OCI-LY3 (cell line): ENCODE measurements around the gene DCTN4.
A peak's percentile ranks its signal among the peaks of the same experiment; 100 is the strongest.

ENCODE experiments used
- H2AFZ ChIP-seq: fragments of 200-600, 300-600 bp; shearing (Covaris generic); 2 replicates; pipeline ENCODE4 v1.6.0; 2014; ENCODE audit warnings: antibody characterized with exemption, low read depth, low read length
- H3K27ac ChIP-seq: fragments of 200-600, 300-600 bp; sonication (generic); 2 replicates; pipeline ENCODE4 v1.5.1; 2014; ENCODE audit warnings: mild to moderate bottlenecking, low read length, moderate library complexity, mixed read lengths
- H3K27me3 ChIP-seq: fragments of 200-600, 300-600 bp; sonication (generic); 2 replicates; pipeline ENCODE4 v1.6.1; 2014; ENCODE audit warnings: low read depth, low read length, mixed read lengths
- H3K36me3 ChIP-seq: fragments of 200-600, 300-600 bp; sonication (generic); replicated peaks from 2 replicates; pipeline ENCODE3; 2014; ENCODE audit warnings: low read depth, low read length, mixed read lengths
- H3K4me1 ChIP-seq: fragments of 300-600, 200-600 bp; sonication (generic); 2 replicates; pipeline ENCODE4 v1.6.1; 2014; ENCODE audit warnings: low read length, mixed read lengths
- H3K4me2 ChIP-seq: fragments of 200-600, 300-600 bp; sonication (generic); 2 replicates; pipeline ENCODE4 v1.6.1; 2014; ENCODE audit warnings: low read length, mixed read lengths
- H3K4me3 ChIP-seq: fragments of 300-600, 200-600 bp; sonication (generic); 2 replicates; pipeline ENCODE4 v1.5.1; 2014; ENCODE audit warnings: antibody characterized with exemption, mild to moderate bottlenecking, low read length, moderate library complexity
- H3K79me2 ChIP-seq: fragments of 300-600, 200-600 bp; shearing (Covaris generic); 2 replicates; pipeline ENCODE4 v1.6.1; 2014; ENCODE audit warnings: mild to moderate bottlenecking, low read length, mixed read lengths
- H3K9ac ChIP-seq: fragments of 300-600, 200-600 bp; shearing (Covaris generic); 2 replicates; pipeline ENCODE4 v1.6.0; 2014; ENCODE audit warnings: mild to moderate bottlenecking, low read length, moderate library complexity
- H3K9me3 ChIP-seq: fragments of 200-600, 300-600 bp; shearing (Covaris generic); 2 replicates; pipeline ENCODE4 v1.6.1; 2014; ENCODE audit warnings: low read length, mixed read lengths; ENCODE audit not compliant: insufficient read depth
- H4K20me1 ChIP-seq: fragments of 200-600, 300-600 bp; sonication (generic); 2 replicates; pipeline ENCODE4 v1.6.1; 2016; ENCODE audit warnings: low read length, mixed read lengths; ENCODE audit not compliant: insufficient read depth
- EZH2phosphoT487 ChIP-seq: fragments of 200-600 bp; shearing (Covaris generic); IDR thresholded peaks from 2 replicates; pipeline ENCODE4 v1.6.1; 2018; ENCODE audit warnings: antibody characterized with exemption, mixed run types, low read depth
- TF ChIP-seq, protein P1 (sequence below): fragments of 200-600, 300-600 bp; sonication (generic); IDR thresholded peaks from 2 replicates; pipeline ENCODE4 v1.5.1; 2014; ENCODE audit warnings: antibody characterized with exemption, low read length, low read depth

Gene DCTN4

GRCh38 chr5:150763023-150763769, 4.4 kb upstream of the DCTN4 start:
- no peaks in the 10 kb centered on the region for H3K9me3 ChIP-seq
- H3K36me3 ChIP-seq: no peaks in the 10 kb centered on the region
- H4K20me1 ChIP-seq: no peaks in the 10 kb centered on the region
- TF ChIP-seq, protein P1, sequence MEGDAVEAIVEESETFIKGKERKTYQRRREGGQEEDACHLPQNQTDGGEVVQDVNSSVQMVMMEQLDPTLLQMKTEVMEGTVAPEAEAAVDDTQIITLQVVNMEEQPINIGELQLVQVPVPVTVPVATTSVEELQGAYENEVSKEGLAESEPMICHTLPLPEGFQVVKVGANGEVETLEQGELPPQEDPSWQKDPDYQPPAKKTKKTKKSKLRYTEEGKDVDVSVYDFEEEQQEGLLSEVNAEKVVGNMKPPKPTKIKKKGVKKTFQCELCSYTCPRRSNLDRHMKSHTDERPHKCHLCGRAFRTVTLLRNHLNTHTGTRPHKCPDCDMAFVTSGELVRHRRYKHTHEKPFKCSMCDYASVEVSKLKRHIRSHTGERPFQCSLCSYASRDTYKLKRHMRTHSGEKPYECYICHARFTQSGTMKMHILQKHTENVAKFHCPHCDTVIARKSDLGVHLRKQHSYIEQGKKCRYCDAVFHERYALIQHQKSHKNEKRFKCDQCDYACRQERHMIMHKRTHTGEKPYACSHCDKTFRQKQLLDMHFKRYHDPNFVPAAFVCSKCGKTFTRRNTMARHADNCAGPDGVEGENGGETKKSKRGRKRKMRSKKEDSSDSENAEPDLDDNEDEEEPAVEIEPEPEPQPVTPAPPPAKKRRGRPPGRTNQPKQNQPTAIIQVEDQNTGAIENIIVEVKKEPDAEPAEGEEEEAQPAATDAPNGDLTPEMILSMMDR: no peak
- TF ChIP-seq EZH2phosphoT487: no peak
- no peak overlapping the region for H3K9ac ChIP-seq
- H3K27ac ChIP-seq: no peak overlapping the region
- H2AFZ ChIP-seq: no peak overlapping the region
- H3K79me2 ChIP-seq: peaks cover 2% of the 10 kb centered on the region
- no peak overlapping the region for H3K4me2 ChIP-seq
- no peaks in the 10 kb centered on the region for H3K27me3 ChIP-seq
- H3K4me3 ChIP-seq: no peak overlapping the region
- H3K4me1 ChIP-seq: peaks cover 18% of the 10 kb centered on the region

- no peaks in the 10 kb centered on the region for H3K36me3 ChIP-seq
- H3K4me2 ChIP-seq: no peak overlapping the region
- no peak overlapping the region for H3K9ac ChIP-seq
- H3K79me2 ChIP-seq: peaks cover 12% of the 10 kb centered on the region
- peaks cover 21% of the 10 kb centered on the region for H3K4me1 ChIP-seq
- H3K27me3 ChIP-seq: no peaks in the 10 kb centered on the region
- no peak overlapping the region for H2AFZ ChIP-seq
- H3K9me3 ChIP-seq: no peaks in the 10 kb centered on the region
- H3K4me3 ChIP-seq: no peak overlapping the region
- no peak overlapping the region for H3K27ac ChIP-seq
- no peaks in the 10 kb centered on the region for H4K20me1 ChIP-seq
- TF ChIP-seq, protein P1: no peak
These were observed 3.4 kb upstream of the DCTN4 start for GRCh38 chr5:150762211-150762610.

DNA sequence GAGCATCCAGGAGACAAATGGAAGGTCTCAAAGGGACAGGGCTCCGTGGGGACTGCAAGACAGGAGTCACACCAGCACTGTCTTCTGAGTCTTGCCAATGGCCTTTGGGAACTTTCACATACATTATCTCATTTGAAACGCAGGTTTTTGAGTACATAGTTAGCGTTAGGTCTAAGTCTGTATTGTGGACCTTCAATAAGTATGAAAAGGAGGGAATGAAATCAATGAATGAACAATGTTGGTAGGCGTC, 442 bp upstream of the DCTN4 start:
- no peak for TF ChIP-seq EZH2phosphoT487
- TF ChIP-seq, protein P1: no peak
- no peaks in the 10 kb centered on the region for H3K9me3 ChIP-seq
- peak overlapping the region; percentile 84 for H3K27ac ChIP-seq
- peak overlapping the region; percentile 92 for H3K4me2 ChIP-seq
- no peaks in the 10 kb centered on the region for H3K27me3 ChIP-seq
- H3K79me2 ChIP-seq: peaks cover 23% of the 10 kb centered on the region
- H3K4me1 ChIP-seq: peaks cover 10% of the 10 kb centered on the region
- H3K4me3 ChIP-seq: peak overlapping the region; percentile 98
- peaks cover 12% of the 10 kb centered on the region for H3K36me3 ChIP-seq
- peak overlapping the region; percentile 97 for H2AFZ ChIP-seq
- H3K9ac ChIP-seq: peak overlapping the region; percentile 85
- no peaks in the 10 kb centered on the region for H4K20me1 ChIP-seq

DNA sequence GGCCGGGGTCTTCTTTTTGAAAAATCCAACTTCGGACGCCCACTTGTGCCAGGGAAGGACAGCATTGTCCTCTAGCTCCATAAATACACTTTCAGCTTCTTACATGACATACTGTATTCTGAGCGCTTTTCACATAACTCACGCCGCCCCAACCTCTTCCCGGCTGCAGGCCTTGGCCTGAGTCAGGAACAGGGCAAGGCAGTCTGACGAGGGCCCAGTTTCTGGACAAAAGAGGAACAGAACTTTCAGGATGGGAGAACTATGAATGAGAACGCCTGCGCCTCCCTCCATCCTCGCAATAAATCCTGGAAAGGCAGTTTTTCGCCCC, 650 bp downstream of the DCTN4 start:
- Histone ChIP-seq H3K9me3 (no peaks in the 10 kb centered on the region), H3K79me2 (peaks cover 23% of the 10 kb centered on the region), H3K4me3 (peak overlapping the region; percentile 98), H3K36me3 (peaks cover 16% of the 10 kb centered on the region), H3K9ac (peak overlapping the region; percentile 85), H2AFZ (no peak overlapping the region; the same call in 1 of the 2 replicates), H4K20me1 (no peaks in the 10 kb centered on the region), H3K27me3 (no peaks in the 10 kb centered on the region), H3K4me1 (peaks cover 10% of the 10 kb centered on the region), H3K27ac (peak overlapping the region; percentile 84), H3K4me2 (peak overlapping the region; percentile 78)
- TF ChIP-seq, protein P1: no peak
- no peak for TF ChIP-seq EZH2phosphoT487
